ENCODE data around the gene HBS1L. TPM values are rescaled to one million over a fixed set of nuclear protein-coding genes. Genes with fewer than 3 reads are reported as not detected.

HBS1L gene
- total and polyA plus RNA-seq, 10 of the 15 experiments (the other 5 are each of a cell fraction or from before 2014, with no cell fraction given): 58.7 to 142 (median 78.8) TPM

GRCh38 chr6:135073756-135074393, 19.3 kb upstream of the HBS1L start:
- SMC1A ChIA-PET (ENCODE audit: uncharacterized antibody, unreplicated experiment): interaction anchor here (0.8 to 3.4 kb wide), 4 partner anchors 13 to 109 kb away, joined by 3 to 14 read pairs (median 6); partner anchors contain the start of gene HBS1L
- Histone ChIP-seq H3K36me3 (ENCODE audit: control insufficient read depth in 2 of 2, insufficient read depth in 2 of 2, low read length in 1 of 2) (no peaks in the 10 kb centered on the region), H4K20me1 (ENCODE audit: control insufficient read depth, insufficient read depth) (no peaks in the 10 kb centered on the region), H3K27ac (ENCODE audit: control insufficient read depth, insufficient read depth) (no peak overlapping the region), H3K4me1 (ENCODE audit: control insufficient read depth, insufficient read depth, low read length) (no peaks in the 10 kb centered on the region), H2AFZ (ENCODE audit: control insufficient read depth, low read depth, low read length) (no peak overlapping the region), H3K4me2 (ENCODE audit: control insufficient read depth, insufficient read depth) (no peak overlapping the region), H3K27me3 (replicated peaks in 1 of 2; ENCODE audit: control insufficient read depth in 2 of 2, insufficient read depth in 2 of 2, low read length in 1 of 2) (no peaks in the 10 kb centered on the region), H3K9ac (ENCODE audit: control insufficient read depth, insufficient read depth, low read length) (no peak overlapping the region), H3K9me3 (replicated peaks; ENCODE audit: control insufficient read depth, insufficient read depth, low read length) (no peaks in the 10 kb centered on the region), H3K79me2 (ENCODE audit: control insufficient read depth, insufficient read depth, low read length) (no peaks in the 10 kb centered on the region), H3K4me3 (no peak overlapping the region)
- CTCF ChIA-PET: interaction anchor here (1.2 to 2.8 kb wide), 4 partner anchors 27 to 349 kb away, joined by 3 to 9 read pairs (median 6); no protein-coding TSS in a partner anchor
- intact Hi-C loops (cut with micrococcal nuclease; ENCODE audit: unreplicated experiment) (no loop called here), in situ Hi-C loops (cut with MboI) (no loop called here)
- WGBS (ENCODE audit: insufficient coverage, insufficient replicate concordance, low lambda C conversion rate, missing lambda C conversion rate): 93% methylated on average over 2 of the region's 2 CpGs
- no peak for TF ChIP-seq ZBTB11 (CRISPR knock-in tag; IDR thresholded peaks at IDR 0.05)
- no peak for TF ChIP-seq GATAD2B (conservative IDR thresholded peaks at IDR 0.05; ENCODE audit: low read depth)
- no peak for TF ChIP-seq POLR2AphosphoS2 (IDR thresholded peaks at IDR 0.05; ENCODE audit: low read depth, low read length)
- TF ChIP-seq EP300 (IDR thresholded peaks at IDR 0.05; ENCODE audit: borderline replicate concordance in 1 of 2, control insufficient read depth in 1 of 2, low read depth in 2 of 2, low read length in 2 of 2): no peak
- FAIRE-seq: no peak
- DNase-seq (ENCODE audit: low read depth, low spot score): no peak
- POLR2A ChIA-PET: no interaction called here
- no peak for ATAC-seq
- no TSS peak for BruUV-seq (replicated peaks)
- RAD21 ChIA-PET (ENCODE audit: unreplicated experiment): interaction anchor here (1.3 to 3.1 kb wide), 2 partner anchors 12 to 19 kb away, joined by 4 to 21 read pairs; partner anchors contain the start of gene HBS1L

Data from GM12878 (cell line).